ENCODE results near the gene RARB. TPM values are rescaled to one million over a fixed set of nuclear protein-coding genes. Genes with fewer than 3 reads are reported as not detected.

RARB gene
- total and polyA plus RNA-seq, 2 of the 13 experiments (the other 11 are each of a cell fraction or from before 2014, with no cell fraction given), result 0.16 TPM; not detected in 1

- TF ChIP-seq ZBTB4 (CRISPR knock-in tag; IDR thresholded peaks at IDR 0.05; ENCODE audit: borderline replicate concordance) (no peak), ZNF839 (CRISPR knock-in tag; IDR thresholded peaks at IDR 0.05; ENCODE audit: borderline replicate concordance) (no peak), MEIS1 (CRISPR knock-in tag; IDR thresholded peaks at IDR 0.05; ENCODE audit: borderline replicate concordance) (no peak), PHF21A (CRISPR knock-in tag; IDR thresholded peaks at IDR 0.05) (no peak)
Observed at GRCh38 chr3:25573386-25574171, 145.5 kb downstream of the RARB start (continued).

GRCh38 chr3:25574172-25574765, 146.2 kb downstream of the RARB start:
- Histone ChIP-seq H3K4me3 (replicated peaks in 1 of 3; ENCODE audit: insufficient read depth in 1 of 3, low read depth in 2 of 3, low read length in 3 of 3) (no peak overlapping the region), H3K79me2 (ENCODE audit: insufficient read depth, low read length) (no peaks in the 10 kb centered on the region), H3K4me2 (ENCODE audit: low read depth, low read length) (no peak overlapping the region), H3K9me3 (ENCODE audit: low read length) (no peaks in the 10 kb centered on the region), H2AFZ (ENCODE audit: low read length) (no peak overlapping the region), H4K20me1 (ENCODE audit: insufficient read depth, low read length) (no peaks in the 10 kb centered on the region), H3K9ac (ENCODE audit: insufficient read depth, low read depth, low read length) (no peak overlapping the region), H3K36me3 (replicated peaks in 1 of 2; ENCODE audit: control insufficient read depth in 1 of 2, insufficient read depth in 2 of 2, low read length in 2 of 2) (no peaks in the 10 kb centered on the region), H3K4me1 (ENCODE audit: insufficient read depth, low read length) (no peaks in the 10 kb centered on the region), H3K27me3 (ENCODE audit: control insufficient read depth in 1 of 2, insufficient read depth in 2 of 2, low read length in 2 of 2) (no peaks in the 10 kb centered on the region; a peak in 2 of 5 replicates), H3K27ac (ENCODE audit: extremely low read length, insufficient read depth, low read length) (no peak overlapping the region)
- no TSS peak for BruUV-seq (replicated peaks)
- WGBS (ENCODE audit: low lambda C conversion rate), result 75% methylated on average over 13 of the region's 16 CpGs
- ATAC-seq, result no peak
- ChIA-PET POLR2A (no interaction called here), CTCF (ENCODE audit: low intra/inter-chr PET ratio, low total read pairs) (no interaction called here)
- intact Hi-C loops (cut with micrococcal nuclease; ENCODE audit: unreplicated experiment), result no loop called here
- no peak for FAIRE-seq
- in situ Hi-C loops (cut with HindIII; ENCODE audit: extremely low pct_ligation_motif_present, low pct_unique_long_range_greater_than_20kb), result no loop called here
- DNase-seq (ENCODE audit: low spot score), result no peak
- TF ChIP-seq ZNF703 (CRISPR knock-in tag; IDR thresholded peaks at IDR 0.05; ENCODE audit: borderline replicate concordance), result no peak
- no peak for TF ChIP-seq ZNF20 (CRISPR knock-in tag; IDR thresholded peaks at IDR 0.05)
- no peak for TF ChIP-seq RARA (CRISPR knock-in tag; IDR thresholded peaks at IDR 0.05)
- TF ChIP-seq ZFP36L1 (CRISPR knock-in tag; IDR thresholded peaks at IDR 0.05), result no peak
- TF ChIP-seq HIC2 (CRISPR knock-in tag; IDR thresholded peaks at IDR 0.05; ENCODE audit: low read depth), result no peak
- TF ChIP-seq ZBTB39 (CRISPR knock-in tag; IDR thresholded peaks at IDR 0.05), result no peak
- no peak for TF ChIP-seq ZFP90 (CRISPR knock-in tag; IDR thresholded peaks at IDR 0.05; ENCODE audit: borderline replicate concordance)
- no peak for TF ChIP-seq CHD2 (IDR thresholded peaks at IDR 0.05; ENCODE audit: low read depth, low read length)
- TF ChIP-seq HOXD1 (CRISPR knock-in tag; IDR thresholded peaks at IDR 0.05), result no peak
- no peak for TF ChIP-seq YEATS2 (CRISPR knock-in tag; IDR thresholded peaks at IDR 0.05; ENCODE audit: borderline replicate concordance)

Measured in HepG2 (cell line).